ENCODE data around the gene KAT5.

DNA sequence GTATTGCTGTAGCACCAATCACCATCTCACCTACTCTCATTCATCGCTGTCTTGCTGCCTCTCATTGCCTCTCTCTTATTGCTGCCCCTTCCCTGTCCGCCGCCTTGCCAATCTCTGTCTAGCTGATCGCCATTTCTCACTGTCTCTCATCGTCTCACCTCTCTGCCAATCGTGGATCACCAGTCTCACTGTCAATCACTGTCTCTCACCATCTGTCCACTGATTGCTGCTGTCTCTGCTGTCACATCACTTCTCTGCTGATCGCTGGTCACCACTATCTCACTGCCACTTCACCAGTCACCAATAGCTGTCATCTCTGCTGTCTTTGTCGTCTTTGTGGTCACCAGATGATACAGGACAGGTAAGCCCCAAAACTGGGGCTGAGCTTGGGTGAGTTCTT, 29.1 kb downstream of the KAT5 start:
- TF ChIP-seq EP300 (IDR thresholded peaks at IDR 0.05; ENCODE audit: borderline replicate concordance) (no peak), USF1 (IDR thresholded peaks at IDR 0.05) (no peak), RAD21 (IDR thresholded peaks at IDR 0.05; ENCODE audit: low read depth) (no peak), YY1 (IDR thresholded peaks at IDR 0.05; ENCODE audit: low read depth) (no peak), FOXM1 (IDR thresholded peaks at IDR 0.05; ENCODE audit: borderline replicate concordance, low read depth) (no peak), CEBPB (IDR thresholded peaks at IDR 0.05) (no peak), EGR1 (IDR thresholded peaks at IDR 0.05) (no peak)
